Measurements from ENCODE around the gene BTBD8. TPM values are rescaled to one million over a fixed set of nuclear protein-coding genes. Genes with fewer than 3 reads are reported as not detected.

Gene BTBD8
- total and polyA plus RNA-seq, 2 of the 4 experiments (the other 2 are of a cell fraction), result 0.94 to 2.0 TPM

GRCh38 chr1:92031281-92032110 lies 48.6 kb upstream of the BTBD8 start (continued):
- TF ChIP-seq, protein P1, sequence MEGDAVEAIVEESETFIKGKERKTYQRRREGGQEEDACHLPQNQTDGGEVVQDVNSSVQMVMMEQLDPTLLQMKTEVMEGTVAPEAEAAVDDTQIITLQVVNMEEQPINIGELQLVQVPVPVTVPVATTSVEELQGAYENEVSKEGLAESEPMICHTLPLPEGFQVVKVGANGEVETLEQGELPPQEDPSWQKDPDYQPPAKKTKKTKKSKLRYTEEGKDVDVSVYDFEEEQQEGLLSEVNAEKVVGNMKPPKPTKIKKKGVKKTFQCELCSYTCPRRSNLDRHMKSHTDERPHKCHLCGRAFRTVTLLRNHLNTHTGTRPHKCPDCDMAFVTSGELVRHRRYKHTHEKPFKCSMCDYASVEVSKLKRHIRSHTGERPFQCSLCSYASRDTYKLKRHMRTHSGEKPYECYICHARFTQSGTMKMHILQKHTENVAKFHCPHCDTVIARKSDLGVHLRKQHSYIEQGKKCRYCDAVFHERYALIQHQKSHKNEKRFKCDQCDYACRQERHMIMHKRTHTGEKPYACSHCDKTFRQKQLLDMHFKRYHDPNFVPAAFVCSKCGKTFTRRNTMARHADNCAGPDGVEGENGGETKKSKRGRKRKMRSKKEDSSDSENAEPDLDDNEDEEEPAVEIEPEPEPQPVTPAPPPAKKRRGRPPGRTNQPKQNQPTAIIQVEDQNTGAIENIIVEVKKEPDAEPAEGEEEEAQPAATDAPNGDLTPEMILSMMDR (conservative IDR thresholded peaks at IDR 0.05; ENCODE audit: low read depth, low read length), result no peak
- no peak for TF ChIP-seq FOS (IDR thresholded peaks at IDR 0.05; ENCODE audit: low read depth, low read length)

DNA sequence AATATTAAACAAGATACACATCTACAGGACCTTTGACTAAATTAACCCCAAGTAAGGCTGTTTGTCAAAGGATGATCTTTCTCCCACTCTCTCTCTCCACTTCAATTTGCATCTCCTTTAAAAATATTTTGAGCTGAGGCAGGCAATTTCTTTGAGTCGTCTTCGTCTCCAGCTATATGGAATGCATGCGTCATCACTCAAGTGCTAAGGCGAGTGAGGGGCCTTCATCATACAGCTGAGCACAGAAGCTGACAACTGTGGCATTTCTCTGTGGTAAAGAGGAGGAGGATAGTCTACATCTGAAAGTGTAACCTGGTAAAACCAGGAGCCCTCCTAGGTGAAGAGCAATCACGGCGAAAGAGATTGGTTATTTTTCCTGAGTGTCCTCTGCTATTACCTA lies 42.7 kb upstream of the BTBD8 start:
- WGBS, 2 experiments (ENCODE audit: extremely low coverage in 2 of 2, insufficient read length in 1 of 2), result no CpG with 5 or more reads among the region's 6 CpGs
- Histone ChIP-seq H2BK120ac (ENCODE audit: low read depth, low read length) (no peak overlapping the region), H3K9me3 (ENCODE audit: control insufficient read depth, insufficient read depth, low read length) (no peaks in the 10 kb centered on the region), H3K9ac (ENCODE audit: low read depth, low read length) (no peak overlapping the region), H3K23ac (ENCODE audit: low read depth, low read length) (no peak overlapping the region), H3K36me3 (ENCODE audit: control insufficient read depth, insufficient read depth, low read length) (no peaks in the 10 kb centered on the region), H3K27ac (ENCODE audit: insufficient read depth, low read length) (no peak overlapping the region), H4K8ac (ENCODE audit: low read depth in 2 of 2, low read length in 2 of 2) (peak overlapping the region in 1 of 2 experiments; percentile 11; a peak in 1 of 4 replicates), H3K27me3 (ENCODE audit: control insufficient read depth, insufficient read depth, low read length) (no peaks in the 10 kb centered on the region), H3K4me3 (ENCODE audit: insufficient read depth, low read depth, low read length) (no peak overlapping the region), H2BK20ac (ENCODE audit: low read depth, low read length) (no peak overlapping the region), H3K4me1 (ENCODE audit: control insufficient read depth, insufficient read depth, low read length) (peaks cover 3% of the 10 kb centered on the region; the same call in 1 of the 2 replicates), H3K18ac (ENCODE audit: low read depth, low read length) (no peak overlapping the region), H2BK5ac (ENCODE audit: low read depth, low read length, poor library complexity, severe bottlenecking) (no peak overlapping the region), H3K4ac (ENCODE audit: low read depth, low read length) (no peak overlapping the region), H2AFZ (replicated peaks; ENCODE audit: low read length, poor library complexity) (peak overlapping the region; percentile 46), H3K14ac (replicated peaks; ENCODE audit: low read depth, low read length) (no peak overlapping the region), H4K91ac (ENCODE audit: insufficient read depth, low read depth, low read length) (no peak overlapping the region), H3K4me2 (ENCODE audit: low read depth, low read length) (no peak overlapping the region), H4K5ac (ENCODE audit: low read depth, low read length) (no peak overlapping the region), H4K20me1 (ENCODE audit: insufficient read depth, low read length) (no peaks in the 10 kb centered on the region), H3K56ac (ENCODE audit: extremely low read depth, insufficient read depth, low read length) (no peak overlapping the region), H2BK15ac (ENCODE audit: low read depth, low read length) (no peak overlapping the region), H2AK9ac (replicated peaks; ENCODE audit: low read depth, low read length, poor library complexity) (no peak overlapping the region), H2AK5ac (ENCODE audit: low read depth, low read length) (no peak overlapping the region), H3K9me1 (ENCODE audit: insufficient read depth, low read length) (no peaks in the 10 kb centered on the region; the same call in 1 of the 2 replicates), H3K79me1 (ENCODE audit: low read depth in 1 of 2, low read length in 2 of 2) (no peaks in the 10 kb centered on the region)
- in situ Hi-C loops (cut with MboI; ENCODE audit: low sequenced_read_pairs), result no loop called here
- no TSS peak for BruUV-seq (replicated peaks)
- CTCF ChIA-PET, result interaction anchor here (0.6 kb wide), 1 partner anchor 1184 kb away, joined by 4 read pairs; no protein-coding TSS in a partner anchor
- TF ChIP-seq RFX5 (IDR thresholded peaks at IDR 0.05; ENCODE audit: low read depth, low read length) (no peak), MAFK (IDR thresholded peaks at IDR 0.05; ENCODE audit: low read depth, low read length) (peak; percentile 91)
- DNase-seq (peak; percentile 69), ATAC-seq (ENCODE audit: low read depth) (peak; percentile 83)
- POLR2A ChIA-PET (ENCODE audit: unreplicated experiment), result no interaction called here
- dilution Hi-C loops (cut with HindIII; ENCODE audit: low sequenced_read_pairs, unreplicated experiment), result no loop called here
- intact Hi-C loops (cut with micrococcal nuclease), result no loop called here

Data from IMR-90 (cell line).